Natural killer cell (primary cell): ENCODE measurements around the gene ZNF479. TPM values are rescaled to one million over a fixed set of nuclear protein-coding genes. Genes with fewer than 3 reads are reported as not detected.
"Not testable (repeated sequence)": the region's sequence is repeated elsewhere in the genome, so short reads cannot be mapped to it uniquely, and the experiment has no call there.

ENCODE experiments used
- ATAC-seq, 3 donors: fragments of 150-1000 bp in 2 of 3; fragments of 200-7000 bp in 1 of 3; cut with Tn5 transposase; 1 replicate in 1 of 3; 2 replicates in 2 of 3; pipeline ENCODE4 v1.10.0; 2021; ENCODE audit warnings: mild to moderate bottlenecking in 2 of 3, moderate library complexity in 2 of 3
- DNase-seq, 2 donors: peaks; one replicate each; pipeline versions ENCODE4 v3.0.0 to v3.0.0-alpha.2; 2013 to 2021; ENCODE audit warnings: mixed read lengths in 1 of 2
- H3K27ac ChIP-seq: one replicate; pipeline ENCODE4 v1.5.1; 2013; ENCODE audit warnings: mild to moderate bottlenecking, low read length
- H3K27me3 ChIP-seq: one replicate; pipeline ENCODE4 v1.6.1; 2013; ENCODE audit warnings: low read length; ENCODE audit not compliant: control insufficient read depth, insufficient read depth
- H3K36me3 ChIP-seq: one replicate; pipeline ENCODE4 v1.6.1; 2013; ENCODE audit warnings: low read length; ENCODE audit not compliant: control insufficient read depth, insufficient read depth
- H3K4me1 ChIP-seq: one replicate; pipeline ENCODE4 v1.6.1; 2013; ENCODE audit warnings: low read length; ENCODE audit not compliant: control insufficient read depth, insufficient read depth
- H3K4me3 ChIP-seq: one replicate; pipeline ENCODE4 v1.5.1; 2013; ENCODE audit warnings: low read length
- H3K9me3 ChIP-seq: one replicate; pipeline ENCODE4 v1.6.1; 2013; ENCODE audit warnings: low read length; ENCODE audit not compliant: control insufficient read depth, insufficient read depth
- H3K27ac Mint-ChIP-seq, 2 donors: one replicate each; pipeline ENCODE4 v1.8.0; 2022; ENCODE audit warnings: mild to moderate bottlenecking in 2 of 2, mixed read lengths in 2 of 2, moderate library complexity in 1 of 2
- H3K27me3 Mint-ChIP-seq, 2 donors: one replicate each; pipeline ENCODE4 v1.8.0; 2022; ENCODE audit warnings: low read depth in 2 of 2, mixed read lengths in 2 of 2
- H3K36me3 Mint-ChIP-seq: one replicate; pipeline ENCODE4 v1.8.0; 2022; ENCODE audit warnings: mixed read lengths
- H3K4me1 Mint-ChIP-seq, 2 donors: one replicate each; pipeline ENCODE4 v1.8.0; 2022; ENCODE audit warnings: mixed read lengths in 2 of 2
- H3K4me3 Mint-ChIP-seq: one replicate; pipeline ENCODE4 v1.8.0; 2022; ENCODE audit warnings: mild to moderate bottlenecking, moderate library complexity, mixed read lengths
- H3K9me3 Mint-ChIP-seq, 2 donors: one replicate each; pipeline ENCODE4 v1.8.0; 2022; ENCODE audit warnings: mixed read lengths in 2 of 2
- CTCF ChIP-seq: fragments of 200-600 bp; IDR thresholded peaks from one replicate; pipeline ENCODE4 v1.8.0; 2022; ENCODE audit warnings: antibody characterized with exemption
- WGBS: methylation state at CpG from one replicate; pipeline ENCODE4 v1.1.7; 2013; ENCODE audit warnings: missing lambda C conversion rate; ENCODE audit not compliant: insufficient coverage; 5-methylcytosine and 5-hydroxymethylcytosine counted together
- intact Hi-C: fragments of 100-400 bp; cut with micrococcal nuclease; formaldehyde crosslinking; loops from one replicate; pipeline ENCODE4 v1.14.2; 2022
- total RNA-seq, 4 donors: library from RNA; stranded (reverse); fragments of 120-200 nt in 1 of 4; gene quantifications; one replicate each; pipeline versions ENCODE4 v1.2.3 to v1.2.4, GENCODE V29; 2013 to 2022

The ZNF479 gene
- not detected for total RNA-seq
- total RNA-seq (2013): not detected

GRCh38 chr7:57132336-57132735 lies at the start of gene ZNF479:
Gene ZNF479, minus strand, starts transcription at chr7:57132436. Its CDS starts 112 bp downstream, at chr7:57132324.
- intact Hi-C loops, H3K27ac ChIP-seq, DNase-seq, H3K4me1 Mint-ChIP-seq, H3K4me3 ChIP-seq, H3K27me3 Mint-ChIP-seq, H3K27ac Mint-ChIP-seq, H3K4me3 Mint-ChIP-seq, H3K36me3 Mint-ChIP-seq, H3K4me1 ChIP-seq, H3K36me3 ChIP-seq, H3K27me3 ChIP-seq, ATAC-seq: not testable (repeated sequence)
- H3K9me3 ChIP-seq: peaks cover 23% of the 10 kb centered on the region
- WGBS: 92% methylated on average over 4 of the region's 6 CpGs
- H3K9me3 Mint-ChIP-seq: peaks cover 5 to 16% of the 10 kb centered on the region in 2 donors

GRCh38 chr7:57182031-57182430 lies 49.8 kb upstream of the ZNF479 start:
- Mint-ChIP-seq H3K27ac (no peak overlapping the region), H3K4me1 (no peaks in the 10 kb centered on the region), H3K9me3 (peaks cover 9 to 21% of the 10 kb centered on the region in 2 donors), H3K4me3 (no peak overlapping the region), H3K36me3 (no peaks in the 10 kb centered on the region), H3K27me3 (no peaks in the 10 kb centered on the region)
- no peaks in the 10 kb centered on the region for H3K36me3 ChIP-seq
- DNase-seq (no peak), ATAC-seq (no peak)
- no peak overlapping the region for H3K4me3 ChIP-seq
- no peaks in the 10 kb centered on the region for H3K27me3 ChIP-seq
- H3K9me3 ChIP-seq: peaks cover 44% of the 10 kb centered on the region
- TF ChIP-seq CTCF: no peak
- WGBS: 75% methylated on average over 4 of the region's 4 CpGs
- H3K4me1 ChIP-seq: no peaks in the 10 kb centered on the region
- intact Hi-C loops: loop anchor here (2.0 kb wide), 1 partner anchor 17 kb away; no protein-coding TSS in a partner anchor
- H3K27ac ChIP-seq: no peak overlapping the region

GRCh38 chr7:57181281-57181680 lies 49.0 kb upstream of the ZNF479 start:
- H3K4me3 ChIP-seq: no peak overlapping the region

GRCh38 chr7:57179776-57180415 lies 47.7 kb upstream of the ZNF479 start:
- 92% methylated on average over 30 of the region's 30 CpGs for WGBS
- no peak overlapping the region for H3K4me3 Mint-ChIP-seq
- H3K36me3 Mint-ChIP-seq: no peaks in the 10 kb centered on the region

More at GRCh38 chr7:57181281-57181680, 49.0 kb upstream of the ZNF479 start:
- 81% methylated on average over 9 of the region's 9 CpGs for WGBS
- ATAC-seq (no peak), DNase-seq (no peak)
- no peaks in the 10 kb centered on the region for H3K27me3 ChIP-seq
- Mint-ChIP-seq H3K27ac (no peak overlapping the region), H3K4me1 (no peaks in the 10 kb centered on the region), H3K27me3 (no peaks in the 10 kb centered on the region), H3K9me3 (peaks cover 5 to 21% of the 10 kb centered on the region in 2 donors), H3K4me3 (no peak overlapping the region), H3K36me3 (no peaks in the 10 kb centered on the region)
- H3K4me1 ChIP-seq: no peaks in the 10 kb centered on the region
- intact Hi-C loops: no loop called here
- no peak for TF ChIP-seq CTCF
- peaks cover 48% of the 10 kb centered on the region for H3K9me3 ChIP-seq
- no peak overlapping the region for H3K27ac ChIP-seq
- H3K36me3 ChIP-seq: no peaks in the 10 kb centered on the region

More at GRCh38 chr7:57179776-57180415, 47.7 kb upstream of the ZNF479 start:
- ATAC-seq (no peak), DNase-seq (no peak)
- Mint-ChIP-seq H3K27me3 (no peaks in the 10 kb centered on the region), H3K9me3 (peaks cover 5 to 21% of the 10 kb centered on the region in 2 donors), H3K4me1 (no peaks in the 10 kb centered on the region), H3K27ac (no peak overlapping the region)
- intact Hi-C loops: no loop called here
- TF ChIP-seq CTCF: no peak
- no peak overlapping the region for H3K27ac ChIP-seq
- H3K36me3 ChIP-seq: no peaks in the 10 kb centered on the region
- peaks cover 56% of the 10 kb centered on the region for H3K9me3 ChIP-seq
- no peaks in the 10 kb centered on the region for H3K27me3 ChIP-seq
- H3K4me1 ChIP-seq: no peaks in the 10 kb centered on the region
- no peak overlapping the region for H3K4me3 ChIP-seq
